GM23338 (cell line): ENCODE results near the gene SERGEF. TPM values are rescaled to one million over a fixed set of nuclear protein-coding genes. Genes with fewer than 3 reads are reported as not detected.

Experiments used
- ATAC-seq: fragments of 200-7000 bp; cut with Tn5 transposase; 3 replicates; pipeline ENCODE4 v1.9.1; 2020
- DNase-seq: peaks from one replicate; pipeline ENCODE4 v3.0.0-alpha.2; 2015; ENCODE audit warnings: low spot score
- H2AFZ ChIP-seq: fragments of 200-600 bp; sonication (generic); 2 replicates; pipeline ENCODE4 v1.8.0; 2016; ENCODE audit warnings: antibody characterized with exemption, mild to moderate bottlenecking, moderate library complexity
- H3F3A ChIP-seq: fragments of 200-600 bp; sonication (generic); replicated peaks from 2 replicates; pipeline ENCODE4 v1.8.0; 2017; ENCODE audit warnings: antibody characterized with exemption, mixed run types, low read depth
- H3K27ac ChIP-seq: fragments of 200-600 bp; sonication (generic); 2 replicates; pipeline ENCODE4 v1.6.1; 2016; ENCODE audit warnings: low read depth
- H3K27me3 ChIP-seq: fragments of 200-600 bp; sonication (generic); 2 replicates; pipeline ENCODE4 v1.8.0; 2016; ENCODE audit warnings: mild to moderate bottlenecking, mixed run types, moderate library complexity; ENCODE audit not compliant: insufficient read depth
- H3K36me3 ChIP-seq: fragments of 200-600 bp; sonication (generic); 2 replicates; pipeline ENCODE4 v1.8.0; 2016; ENCODE audit warnings: mild to moderate bottlenecking; ENCODE audit not compliant: insufficient read depth
- H3K4me1 ChIP-seq: fragments of 200-600 bp; sonication (generic); 2 replicates; pipeline ENCODE4 v1.8.0; 2016; ENCODE audit warnings: mild to moderate bottlenecking, moderate library complexity; ENCODE audit not compliant: insufficient read depth
- H3K4me2 ChIP-seq: fragments of 200-600 bp; sonication (generic); 2 replicates; pipeline ENCODE4 v1.7.1; 2017; ENCODE audit warnings: mixed run types
- H3K4me3 ChIP-seq: fragments of 200-600 bp; sonication (generic); 2 replicates; pipeline ENCODE4 v1.6.1; 2016; ENCODE audit warnings: mixed run types
- H3K79me2 ChIP-seq: fragments of 200-600 bp; sonication (generic); replicated peaks from 2 replicates; pipeline ENCODE4 v1.8.0; 2017; ENCODE audit warnings: mild to moderate bottlenecking; ENCODE audit not compliant: insufficient read depth
- H3K9me2 ChIP-seq: fragments of 200-600 bp; sonication (generic); 2 replicates; pipeline ENCODE4 v1.8.0; 2017; ENCODE audit not compliant: insufficient read depth
- H4K20me1 ChIP-seq: fragments of 200-600 bp; sonication (generic); replicated peaks from 2 replicates; pipeline ENCODE4 v1.8.0; 2017; ENCODE audit warnings: mild to moderate bottlenecking; ENCODE audit not compliant: insufficient read depth
- H3K27ac Mint-ChIP-seq: 2 replicates; pipeline ENCODE4 v1.8.0; 2020; ENCODE audit warnings: inconsistent platforms, mild to moderate bottlenecking, moderate library complexity, mixed read lengths
- H3K27me3 Mint-ChIP-seq: 3 replicates; pipeline ENCODE4 v1.8.0; 2022; ENCODE audit warnings: low read depth, mild to moderate bottlenecking, moderate library complexity, mixed read lengths, inconsistent platforms; ENCODE audit not compliant: insufficient read depth, poor library complexity
- H3K36me3 Mint-ChIP-seq: 3 replicates; pipeline ENCODE4 v1.8.0; 2021; ENCODE audit warnings: low read depth, mild to moderate bottlenecking, inconsistent platforms, moderate library complexity, mixed read lengths
- H3K4me1 Mint-ChIP-seq: 3 replicates; pipeline ENCODE4 v1.8.0; 2020; ENCODE audit warnings: mild to moderate bottlenecking, inconsistent platforms, mixed read lengths
- H3K4me3 Mint-ChIP-seq: 3 replicates; pipeline ENCODE4 v1.8.0; 2021; ENCODE audit warnings: moderate library complexity, mild to moderate bottlenecking, inconsistent platforms, mixed read lengths
- H3K9me3 Mint-ChIP-seq: 3 replicates; pipeline ENCODE4 v1.8.0; 2020; ENCODE audit warnings: moderate library complexity, mild to moderate bottlenecking, inconsistent platforms, mixed read lengths
- ETS1 ChIP-seq: IDR thresholded peaks from 2 replicates; pipeline ENCODE4 v1.6.1; 2016; ENCODE audit warnings: antibody characterized with exemption
- JUNB ChIP-seq: IDR thresholded peaks from one replicate; pipeline ENCODE4 v1.6.1; 2016; ENCODE audit warnings: antibody characterized with exemption; ENCODE audit not compliant: unreplicated experiment
- NANOG ChIP-seq: IDR thresholded peaks from 2 replicates; pipeline ENCODE4 v1.6.1; 2016; ENCODE audit warnings: antibody characterized with exemption, borderline replicate concordance
- STAT1 ChIP-seq: IDR thresholded peaks from one replicate; pipeline ENCODE4 v1.6.1; 2016; ENCODE audit warnings: antibody characterized with exemption; ENCODE audit not compliant: unreplicated experiment
- ZNF114 ChIP-seq: fragments of 250-450 bp; sonication (Bioruptor Pico); IDR thresholded peaks from 2 replicates; pipeline ENCODE4 v1.5.0; 2020; ENCODE audit warnings: mild to moderate bottlenecking, moderate library complexity
- ZNF331 ChIP-seq: fragments of 250-450 bp; sonication (Bioruptor Pico); IDR thresholded peaks from 2 replicates; pipeline ENCODE4 v1.5.0; 2020; ENCODE audit warnings: low read depth, mild to moderate bottlenecking, moderate library complexity
- ZNF462 ChIP-seq: fragments of 250-450 bp; sonication (Bioruptor Pico); IDR thresholded peaks from 2 replicates; pipeline ENCODE4 v1.5.0; 2020; ENCODE audit warnings: mild to moderate bottlenecking, moderate library complexity
- polyA plus RNA-seq: library from polyadenylated mRNA; unstranded; fragments of >200 nt; fragmentation: Nextera tagmentation; extraction: Ambion mirVana; gene quantifications from 2 replicates; pipeline ENCODE4 v1.2.1, GENCODE V29; 2016
- total RNA-seq: library from RNA; depleted of rRNA; stranded (reverse); fragments of >200 nt; shearing (Covaris generic); gene quantifications from 2 replicates; pipeline ENCODE4 v1.2.3, GENCODE V29; 2014

Gene SERGEF
- total and polyA plus RNA-seq, 2 experiments from 2014 or later, result 24.2 to 27.9 TPM

- TF ChIP-seq ZNF462 (CRISPR knock-in tag) (no peak), ZNF331 (CRISPR knock-in tag) (no peak), ZNF114 (CRISPR knock-in tag) (no peak)
Observed at GRCh38 chr11:17812091-17812864, 200.6 kb downstream of the SERGEF start (continued).

- no peak overlapping the region for H2AFZ ChIP-seq
- H3K36me3 ChIP-seq, result no peaks in the 10 kb centered on the region
- Mint-ChIP-seq H3K27me3 (peaks cover 7% of the 10 kb centered on the region), H3K4me1 (no peaks in the 10 kb centered on the region; the same call in 1 of the 3 replicates), H3K27ac (no peak overlapping the region), H3K4me3 (no peak overlapping the region), H3K9me3 (no peaks in the 10 kb centered on the region; the same call in 2 of the 3 replicates), H3K36me3 (no peaks in the 10 kb centered on the region)
- no peak overlapping the region for H3K27ac ChIP-seq
- no peak for TF ChIP-seq STAT1
- no peak for TF ChIP-seq NANOG
- no peak for TF ChIP-seq ETS1
- TF ChIP-seq ZNF114 (CRISPR knock-in tag), result no peak
- no peak for TF ChIP-seq JUNB
- TF ChIP-seq ZNF331 (CRISPR knock-in tag), result no peak
- no peaks in the 10 kb centered on the region for H3F3A ChIP-seq
- no peaks in the 10 kb centered on the region for H3K27me3 ChIP-seq
- no peak for DNase-seq
- H3K4me2 ChIP-seq, result no peak overlapping the region
- no peaks in the 10 kb centered on the region for H3K79me2 ChIP-seq
- no peak for ATAC-seq
- no peaks in the 10 kb centered on the region for H3K9me2 ChIP-seq
- no peaks in the 10 kb centered on the region for H4K20me1 ChIP-seq
- H3K4me1 ChIP-seq, result no peaks in the 10 kb centered on the region
- no peak overlapping the region for H3K4me3 ChIP-seq
Observed at GRCh38 chr11:17811352-17811751, 201.5 kb downstream of the SERGEF start.
